NB4 (cell line): ENCODE data around the gene PHACTR2.
"Not testable (repeated sequence)": the region's sequence is repeated elsewhere in the genome, so short reads cannot be mapped to it uniquely, and the experiment has no call there.

Source experiments
- DNase-seq: peaks from one replicate; pipeline ENCODE4 v3.0.0; 2010; ENCODE audit warnings: low read depth
- H3K4me3 ChIP-seq: one replicate; pipeline ENCODE4 v1.5.1; 2011; ENCODE audit warnings: mild to moderate bottlenecking, low read depth, low read length, moderate library complexity
- CTCF ChIP-seq: IDR thresholded peaks from one replicate; pipeline ENCODE4 v1.5.1; 2012; ENCODE audit warnings: low read depth, low read length
- MAX ChIP-seq: IDR thresholded peaks from 2 replicates; pipeline ENCODE4 v1.6.1; 2011; ENCODE audit warnings: low read depth, low read length
- MYC ChIP-seq: IDR thresholded peaks from 2 replicates; pipeline ENCODE4 v1.6.1; 2011; ENCODE audit warnings: low read depth, low read length
- POLR2A ChIP-seq: IDR thresholded peaks from 2 replicates; pipeline ENCODE4 v1.6.1; 2011; ENCODE audit warnings: mild to moderate bottlenecking; ENCODE audit not compliant: insufficient read length; ENCODE audit errors: extremely low read depth

The PHACTR2 gene

GRCh38 chr6:143647191-143647590 is 30.6 kb upstream of the PHACTR2 start:
- TF ChIP-seq MAX (no peak), CTCF (no peak), MYC (no peak), POLR2A (no peak)
- DNase-seq, result no peak
- H3K4me3 ChIP-seq, result no peak overlapping the region

- TF ChIP-seq MYC (no peak), CTCF (no peak), MAX (no peak), POLR2A (no peak)
- H3K4me3 ChIP-seq, result no peak overlapping the region
- no peak for DNase-seq
These were observed 30.0 kb upstream of the PHACTR2 start for GRCh38 chr6:143647732-143648131.

- DNase-seq, H3K4me3 ChIP-seq: not testable (repeated sequence)
These were observed 28.4 kb upstream of the PHACTR2 start for GRCh38 chr6:143649319-143649718.

- not testable (repeated sequence) for DNase-seq, H3K4me3 ChIP-seq
These were observed 26.4 kb upstream of the PHACTR2 start for GRCh38 chr6:143651328-143651727.

- TF ChIP-seq MAX, result no peak
- no peak for TF ChIP-seq CTCF
- TF ChIP-seq MYC, result no peak
- TF ChIP-seq POLR2A, result no peak
- no peak overlapping the region for H3K4me3 ChIP-seq
- no peak for DNase-seq
These were observed 24.9 kb upstream of the PHACTR2 start for GRCh38 chr6:143652841-143653331.

GRCh38 chr6:143655541-143655940 is 22.2 kb upstream of the PHACTR2 start:
- TF ChIP-seq MYC (no peak), MAX (no peak), POLR2A (no peak), CTCF (no peak)
- no peak overlapping the region for H3K4me3 ChIP-seq
- no peak for DNase-seq

GRCh38 chr6:143656026-143656425 is 21.7 kb upstream of the PHACTR2 start:
- DNase-seq, result no peak
- H3K4me3 ChIP-seq, result no peak overlapping the region
- TF ChIP-seq POLR2A (no peak), CTCF (no peak)
